Fibroblast of lung (primary cell): ENCODE measurements around the gene DDX10. TPM values are rescaled to one million over a fixed set of nuclear protein-coding genes. Genes with fewer than 3 reads are reported as not detected.
A peak's percentile ranks its signal among the peaks of the same experiment; 100 is the strongest.

Source experiments
- DNase-seq, 2 donors: peaks; one replicate each; pipeline versions ENCODE4 v3.0.0 to v3.0.0-alpha.2; 2010; ENCODE audit warnings: low read depth in 2 of 2
- H2AFZ ChIP-seq: 2 replicates; pipeline ENCODE4 v1.5.1; 2012; ENCODE audit warnings: low read length, control low read depth, inconsistent platforms
- H3K27ac ChIP-seq: 2 replicates; pipeline ENCODE4 v1.5.1; 2011; ENCODE audit warnings: low read length, control low read depth; ENCODE audit not compliant: insufficient read depth
- H3K27me3 ChIP-seq: 2 replicates; pipeline ENCODE4 v1.5.1; 2011; ENCODE audit warnings: mild to moderate bottlenecking, low read length; ENCODE audit not compliant: control insufficient read depth, insufficient read depth
- H3K36me3 ChIP-seq: 2 replicates; pipeline ENCODE4 v1.5.1; 2011; ENCODE audit warnings: low read length; ENCODE audit not compliant: control insufficient read depth, insufficient read depth
- H3K4me1 ChIP-seq: 2 replicates; pipeline ENCODE4 v1.5.1; 2011; ENCODE audit warnings: low read length; ENCODE audit not compliant: control insufficient read depth, insufficient read depth; ENCODE audit errors: extremely low read depth
- H3K4me2 ChIP-seq: 2 replicates; pipeline ENCODE4 v1.5.1; 2011; ENCODE audit warnings: low read length, control low read depth; ENCODE audit not compliant: insufficient read depth; ENCODE audit errors: extremely low read depth
- H3K4me3 ChIP-seq, 4 experiments: fragments of 200-600 bp in 1 of 4; sonication (generic) in 1 of 4; replicated peaks in 1 of 4; 2 replicates each; pipeline ENCODE4 v1.5.1; 2011 to 2016; ENCODE audit warnings: low read length in 4 of 4, low read depth in 3 of 4, mild to moderate bottlenecking in 3 of 4, control low read depth in 2 of 4, inconsistent platforms in 1 of 4, mixed read lengths in 1 of 4; ENCODE audit not compliant: insufficient read depth in 1 of 4; ENCODE audit errors: control extremely low read depth in 1 of 4
- H3K79me2 ChIP-seq: 2 replicates; pipeline ENCODE4 v1.5.1; 2012; ENCODE audit warnings: mild to moderate bottlenecking, low read length, inconsistent platforms; ENCODE audit not compliant: control insufficient read depth, insufficient read depth
- H3K9ac ChIP-seq: 2 replicates; pipeline ENCODE4 v1.5.1; 2011; ENCODE audit warnings: mild to moderate bottlenecking, low read length, control low read depth; ENCODE audit not compliant: insufficient read depth
- H3K9me3 ChIP-seq: 2 replicates; pipeline ENCODE4 v1.5.1; 2012; ENCODE audit warnings: low read depth, low read length; ENCODE audit not compliant: control insufficient read depth, insufficient read depth
- H4K20me1 ChIP-seq: 2 replicates; pipeline ENCODE4 v1.5.1; 2011; ENCODE audit warnings: low read length; ENCODE audit not compliant: control insufficient read depth, insufficient read depth; ENCODE audit errors: extremely low read depth
- CTCF ChIP-seq, 2 donors: IDR thresholded peaks in 1 of 2; conservative IDR thresholded peaks in 1 of 2; 1 replicate in 1 of 2; 2 replicates in 1 of 2; pipeline ENCODE4 v1.5.1; 2011 to 2012; ENCODE audit warnings: low read length in 2 of 2, control low read depth in 1 of 2, inconsistent platforms in 1 of 2, low read depth in 1 of 2, mild to moderate bottlenecking in 1 of 2
- EZH2 ChIP-seq: IDR thresholded peaks from 2 replicates; pipeline ENCODE4 v1.5.1; 2012; ENCODE audit warnings: low read length, control low read depth, mild to moderate bottlenecking; ENCODE audit errors: missing control alignments
- polyA plus RNA-seq, 2 donors: library from polyadenylated mRNA; depleted of rRNA in 1 of 2; stranded (reverse) in 1 of 2; unstranded in 1 of 2; fragments of >200 nt; gene quantifications; 2 replicates each; pipeline ENCODE4 v1.2.1, GENCODE V29; 2011 to 2012; ENCODE audit warnings: missing spikeins in 1 of 2
- total RNA-seq: library from RNA; depleted of rRNA; stranded (reverse); fragments of >200 nt; gene quantifications from 2 replicates; pipeline ENCODE4 v1.2.1, GENCODE V29; 2014

The DDX10 gene
- total and polyA plus RNA-seq, 2 donors (not counting 1 experiment from before 2014, with no cell fraction given): 18.5 to 20.7 TPM

GRCh38 chr11:108847298-108847990 lies 182.6 kb downstream of the DDX10 start:
- Histone ChIP-seq H3K27me3 (no peaks in the 10 kb centered on the region), H3K4me2 (no peak overlapping the region), H3K9me3 (no peaks in the 10 kb centered on the region), H3K9ac (no peak overlapping the region), H3K79me2 (no peaks in the 10 kb centered on the region), H4K20me1 (no peaks in the 10 kb centered on the region), H3K4me3 (no peak overlapping the region), H3K27ac (no peak overlapping the region), H2AFZ (no peak overlapping the region), H3K4me1 (no peaks in the 10 kb centered on the region), H3K36me3 (no peaks in the 10 kb centered on the region)
- no peak for TF ChIP-seq EZH2
- no peak for TF ChIP-seq CTCF (conservative IDR thresholded peaks at IDR 0.05 in 1 of 2, IDR thresholded peaks at IDR 0.05 in 1 of 2; ENCODE audit: low read depth in 1 of 2, low read length in 2 of 2)
- DNase-seq: peak in 1 of 2 donors; percentile 8

GRCh38 chr11:108851781-108852180 lies 186.9 kb downstream of the DDX10 start:
- no peaks in the 10 kb centered on the region for H3K79me2 ChIP-seq
- H3K9ac ChIP-seq: no peak overlapping the region
- H3K4me3 ChIP-seq: no peak overlapping the region
- no peaks in the 10 kb centered on the region for H4K20me1 ChIP-seq
- no peaks in the 10 kb centered on the region for H3K4me1 ChIP-seq
- H3K9me3 ChIP-seq: no peaks in the 10 kb centered on the region
- no peaks in the 10 kb centered on the region for H3K27me3 ChIP-seq
- H3K4me2 ChIP-seq: no peak overlapping the region
- TF ChIP-seq EZH2 (no peak), CTCF (conservative IDR thresholded peaks at IDR 0.05 in 1 of 2, IDR thresholded peaks at IDR 0.05 in 1 of 2; ENCODE audit: low read depth in 1 of 2, low read length in 2 of 2) (no peak)
- H2AFZ ChIP-seq: no peak overlapping the region
- no peaks in the 10 kb centered on the region for H3K36me3 ChIP-seq
- H3K27ac ChIP-seq: no peak overlapping the region
- DNase-seq: no peak

- Histone ChIP-seq H3K4me3 (no peak overlapping the region), H3K9me3 (no peaks in the 10 kb centered on the region), H3K36me3 (no peaks in the 10 kb centered on the region), H3K27ac (no peak overlapping the region), H3K9ac (no peak overlapping the region), H4K20me1 (no peaks in the 10 kb centered on the region), H3K4me1 (no peaks in the 10 kb centered on the region), H3K4me2 (no peak overlapping the region), H2AFZ (no peak overlapping the region), H3K27me3 (no peaks in the 10 kb centered on the region), H3K79me2 (no peaks in the 10 kb centered on the region)
- DNase-seq: no peak
- TF ChIP-seq EZH2 (no peak), CTCF (conservative IDR thresholded peaks at IDR 0.05 in 1 of 2, IDR thresholded peaks at IDR 0.05 in 1 of 2; ENCODE audit: low read depth in 1 of 2, low read length in 2 of 2) (no peak)
Observed at GRCh38 chr11:108852701-108853100, 187.8 kb downstream of the DDX10 start.
